ENCODE measurements around the gene ITIH4.

ITIH4 gene

GRCh38 chr3:52847726-52848125 lies 17.3 kb upstream of the ITIH4 start:
- DNase-seq, result no peak

GRCh38 chr3:52847241-52847640 lies 16.8 kb upstream of the ITIH4 start:
- DNase-seq, result no peak

GRCh38 chr3:52846432-52846965 lies 16.0 kb upstream of the ITIH4 start:
- DNase-seq, result no peak

- peak in 1 of 2 donors; percentile 10 for DNase-seq
Observed at GRCh38 chr3:52845691-52846431, 15.4 kb upstream of the ITIH4 start.

GRCh38 chr3:52845157-52845556 lies 14.7 kb upstream of the ITIH4 start:
- no peak for DNase-seq

GRCh38 chr3:52844290-52844975 lies 14.0 kb upstream of the ITIH4 start:
- DNase-seq, result no peak

- DNase-seq, result no peak
Observed at GRCh38 chr3:52843881-52844280, 13.4 kb upstream of the ITIH4 start.

- no peak for DNase-seq
Observed at GRCh38 chr3:52843108-52843865, 12.8 kb upstream of the ITIH4 start.

GRCh38 chr3:52842424-52842823 lies 12.0 kb upstream of the ITIH4 start:
- DNase-seq, result no peak

- DNase-seq, result no peak
Observed at GRCh38 chr3:52841981-52842340, 11.5 kb upstream of the ITIH4 start.

GRCh38 chr3:52841211-52841980 lies 10.9 kb upstream of the ITIH4 start:
- no peak for DNase-seq

GRCh38 chr3:52839892-52840545 lies 9.5 kb upstream of the ITIH4 start:
- no peak for DNase-seq

GRCh38 chr3:52839268-52839575 lies 8.8 kb upstream of the ITIH4 start:
- no peak for DNase-seq

- DNase-seq, result peak in 1 of 2 donors; percentile 21
Observed at GRCh38 chr3:52838561-52839267, 8.2 kb upstream of the ITIH4 start.

- DNase-seq, result no peak
Observed at GRCh38 chr3:52836986-52837385, 6.5 kb upstream of the ITIH4 start.

- DNase-seq, result no peak
Observed at GRCh38 chr3:52836471-52836845, 6.0 kb upstream of the ITIH4 start.

- DNase-seq, result no peak
Observed at GRCh38 chr3:52835766-52836470, 5.4 kb upstream of the ITIH4 start.

- no peak for DNase-seq
Observed at GRCh38 chr3:52834871-52835501, 4.5 kb upstream of the ITIH4 start, which contains the start of gene MUSTN1. MUSTN1 (minus strand) TSS chr3:52835019; CDS start chr3:52834948, 71 bp downstream.

GRCh38 chr3:52833202-52833601 lies 2.7 kb upstream of the ITIH4 start:
- DNase-seq, result no peak

- no peak for DNase-seq
Observed at GRCh38 chr3:52831500-52832301, 1.2 kb upstream of the ITIH4 start.
